Vagina (tissue), 2 donors: ENCODE data around the gene ABHD12.

Experiments used
- CTCF ChIP-seq, 3 experiments: fragments of 450-650 bp in 2 of 3; fragments of 200-600 bp in 1 of 3; sonication (generic) in 1 of 3; IDR thresholded peaks; one replicate each; pipeline ENCODE4 v1.5.1; 2017 to 2019; ENCODE audit warnings: antibody characterized with exemption in 3 of 3, mild to moderate bottlenecking in 2 of 3, moderate library complexity in 2 of 3
- POLR2A ChIP-seq, 2 donors: fragments of 450-650 bp; IDR thresholded peaks; one replicate each; pipeline ENCODE4 v1.6.1; 2017; ENCODE audit warnings: antibody characterized with exemption in 2 of 2, mild to moderate bottlenecking in 2 of 2, moderate library complexity in 2 of 2
- POLR2AphosphoS5 ChIP-seq, 2 donors: sonication (generic); formaldehyde crosslinking; IDR thresholded peaks; one replicate each; pipeline ENCODE4 v1.9.0; 2017; ENCODE audit warnings: antibody characterized with exemption in 2 of 2, mild to moderate bottlenecking in 2 of 2, low read depth in 1 of 2; ENCODE audit not compliant: insufficient read depth in 1 of 2

GRCh38 chr20:25353747-25354705 lies 36.6 kb downstream of the ABHD12 start:
- TF ChIP-seq POLR2A (IDR thresholded peaks at IDR 0.05) (no peak), CTCF (IDR thresholded peaks at IDR 0.05) (no peak), POLR2AphosphoS5 (IDR thresholded peaks at IDR 0.05; ENCODE audit: insufficient read depth in 1 of 2, low read depth in 1 of 2) (no peak)
